ENCODE results near the gene BTK. TPM values are rescaled to one million over a fixed set of nuclear protein-coding genes. Genes with fewer than 3 reads are reported as not detected.
A peak's percentile ranks its signal among the peaks of the same experiment; 100 is the strongest.

Gene BTK
- total and polyA plus RNA-seq, 9 of the 15 experiments (the other 6 are each of a cell fraction or from before 2014, with no cell fraction given) = 14.9 to 93.4 (median 65.2) TPM

DNA sequence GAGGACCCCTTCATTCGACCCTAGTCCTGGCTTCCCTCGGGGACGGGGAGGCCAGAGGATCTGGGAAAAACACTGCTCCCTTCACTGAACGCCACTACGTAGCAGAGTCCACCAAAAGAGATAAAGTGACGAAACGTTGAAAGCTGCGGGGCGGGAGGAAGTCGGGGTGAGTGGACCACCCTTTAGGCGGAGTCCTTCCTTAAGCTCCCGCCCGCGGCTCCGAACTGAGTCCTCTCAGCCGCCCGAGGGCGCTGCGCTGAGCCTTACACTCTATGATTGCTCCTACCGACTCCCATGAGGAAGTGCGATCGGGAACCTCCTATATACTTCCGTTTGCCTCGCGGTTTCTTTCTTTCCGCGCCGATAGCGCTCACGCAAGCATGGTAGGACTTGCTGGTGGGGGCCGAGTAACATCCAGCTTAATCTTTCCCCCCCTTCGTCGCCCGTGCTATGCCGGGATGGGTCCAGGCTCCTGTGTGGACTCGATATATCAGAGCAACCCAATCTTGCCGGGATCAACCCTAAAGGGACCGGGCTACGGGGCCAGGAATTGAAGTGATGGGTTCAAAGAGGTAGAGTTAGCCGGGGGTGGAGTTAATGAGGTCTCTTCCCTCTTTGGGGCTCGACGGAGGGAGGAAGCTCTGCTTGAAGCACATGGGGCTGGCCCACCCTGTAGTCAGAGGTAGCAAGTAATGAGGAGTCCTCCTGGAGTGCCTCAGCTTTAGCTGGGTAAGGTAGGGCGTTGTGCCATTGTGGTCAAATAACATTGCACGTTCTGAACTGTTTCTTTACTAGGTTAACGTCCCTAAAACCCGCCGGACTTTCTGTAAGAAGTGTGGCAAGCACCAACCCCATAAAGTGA is 4.9 kb upstream of the BTK start, which contains the start of gene RPL36A (continued):
- TF ChIP-seq MEF2D (tag; conservative IDR thresholded peaks at IDR 0.05; ENCODE audit: low read depth) = 0 out of 2 replicates have a peak, but pooled peaks have one; percentile 13
- peak; percentile 17 for TF ChIP-seq MEIS2 (IDR thresholded peaks at IDR 0.05; ENCODE audit: partially characterized antibody)
- TF ChIP-seq, protein P1, sequence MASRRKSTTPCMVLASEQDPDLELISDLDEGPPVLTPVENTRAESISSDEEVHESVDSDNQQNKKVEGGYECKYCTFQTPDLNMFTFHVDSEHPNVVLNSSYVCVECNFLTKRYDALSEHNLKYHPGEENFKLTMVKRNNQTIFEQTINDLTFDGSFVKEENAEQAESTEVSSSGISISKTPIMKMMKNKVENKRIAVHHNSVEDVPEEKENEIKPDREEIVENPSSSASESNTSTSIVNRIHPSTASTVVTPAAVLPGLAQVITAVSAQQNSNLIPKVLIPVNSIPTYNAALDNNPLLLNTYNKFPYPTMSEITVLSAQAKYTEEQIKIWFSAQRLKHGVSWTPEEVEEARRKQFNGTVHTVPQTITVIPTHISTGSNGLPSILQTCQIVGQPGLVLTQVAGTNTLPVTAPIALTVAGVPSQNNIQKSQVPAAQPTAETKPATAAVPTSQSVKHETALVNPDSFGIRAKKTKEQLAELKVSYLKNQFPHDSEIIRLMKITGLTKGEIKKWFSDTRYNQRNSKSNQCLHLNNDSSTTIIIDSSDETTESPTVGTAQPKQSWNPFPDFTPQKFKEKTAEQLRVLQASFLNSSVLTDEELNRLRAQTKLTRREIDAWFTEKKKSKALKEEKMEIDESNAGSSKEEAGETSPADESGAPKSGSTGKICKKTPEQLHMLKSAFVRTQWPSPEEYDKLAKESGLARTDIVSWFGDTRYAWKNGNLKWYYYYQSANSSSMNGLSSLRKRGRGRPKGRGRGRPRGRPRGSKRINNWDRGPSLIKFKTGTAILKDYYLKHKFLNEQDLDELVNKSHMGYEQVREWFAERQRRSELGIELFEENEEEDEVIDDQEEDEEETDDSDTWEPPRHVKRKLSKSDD (conservative IDR thresholded peaks at IDR 0.05; ENCODE audit: low read length) = 0 out of 2 replicates have a peak, but pooled peaks have one; percentile 25
- peak; percentile 92 for TF ChIP-seq PML (IDR thresholded peaks at IDR 0.05; ENCODE audit: low read length)
- 0 out of 2 replicates have a peak, but pooled peaks have one; percentile 66 for TF ChIP-seq TCF7 (IDR thresholded peaks at IDR 0.05; ENCODE audit: borderline replicate concordance)
- TF ChIP-seq ADNP (tag; IDR thresholded peaks at IDR 0.05) = no peak
- peak in 1 of 2 experiments; percentile 52; a peak in 1 of 4 replicates for TF ChIP-seq ARNT (IDR thresholded peaks at IDR 0.05)
- TF ChIP-seq, protein P2, sequence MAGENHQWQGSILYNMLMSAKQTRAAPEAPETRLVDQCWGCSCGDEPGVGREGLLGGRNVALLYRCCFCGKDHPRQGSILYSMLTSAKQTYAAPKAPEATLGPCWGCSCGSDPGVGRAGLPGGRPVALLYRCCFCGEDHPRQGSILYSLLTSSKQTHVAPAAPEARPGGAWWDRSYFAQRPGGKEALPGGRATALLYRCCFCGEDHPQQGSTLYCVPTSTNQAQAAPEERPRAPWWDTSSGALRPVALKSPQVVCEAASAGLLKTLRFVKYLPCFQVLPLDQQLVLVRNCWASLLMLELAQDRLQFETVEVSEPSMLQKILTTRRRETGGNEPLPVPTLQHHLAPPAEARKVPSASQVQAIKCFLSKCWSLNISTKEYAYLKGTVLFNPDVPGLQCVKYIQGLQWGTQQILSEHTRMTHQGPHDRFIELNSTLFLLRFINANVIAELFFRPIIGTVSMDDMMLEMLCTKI (IDR thresholded peaks at IDR 0.05; ENCODE audit: partially characterized antibody) = no peak
- TF ChIP-seq KDM4B (IDR thresholded peaks at IDR 0.05; ENCODE audit: borderline replicate concordance in 2 of 2, low read depth in 1 of 2) = peak in 1 of 2 experiments; percentile 40; a peak in 1 of 4 replicates
- TF ChIP-seq BRD9 (IDR thresholded peaks at IDR 0.05; ENCODE audit: low read depth, partially characterized antibody) = peak; percentile 92
- no peak for TF ChIP-seq RHOXF2B (CRISPR knock-in tag; conservative IDR thresholded peaks at IDR 0.05)
- TF ChIP-seq, protein P3, sequence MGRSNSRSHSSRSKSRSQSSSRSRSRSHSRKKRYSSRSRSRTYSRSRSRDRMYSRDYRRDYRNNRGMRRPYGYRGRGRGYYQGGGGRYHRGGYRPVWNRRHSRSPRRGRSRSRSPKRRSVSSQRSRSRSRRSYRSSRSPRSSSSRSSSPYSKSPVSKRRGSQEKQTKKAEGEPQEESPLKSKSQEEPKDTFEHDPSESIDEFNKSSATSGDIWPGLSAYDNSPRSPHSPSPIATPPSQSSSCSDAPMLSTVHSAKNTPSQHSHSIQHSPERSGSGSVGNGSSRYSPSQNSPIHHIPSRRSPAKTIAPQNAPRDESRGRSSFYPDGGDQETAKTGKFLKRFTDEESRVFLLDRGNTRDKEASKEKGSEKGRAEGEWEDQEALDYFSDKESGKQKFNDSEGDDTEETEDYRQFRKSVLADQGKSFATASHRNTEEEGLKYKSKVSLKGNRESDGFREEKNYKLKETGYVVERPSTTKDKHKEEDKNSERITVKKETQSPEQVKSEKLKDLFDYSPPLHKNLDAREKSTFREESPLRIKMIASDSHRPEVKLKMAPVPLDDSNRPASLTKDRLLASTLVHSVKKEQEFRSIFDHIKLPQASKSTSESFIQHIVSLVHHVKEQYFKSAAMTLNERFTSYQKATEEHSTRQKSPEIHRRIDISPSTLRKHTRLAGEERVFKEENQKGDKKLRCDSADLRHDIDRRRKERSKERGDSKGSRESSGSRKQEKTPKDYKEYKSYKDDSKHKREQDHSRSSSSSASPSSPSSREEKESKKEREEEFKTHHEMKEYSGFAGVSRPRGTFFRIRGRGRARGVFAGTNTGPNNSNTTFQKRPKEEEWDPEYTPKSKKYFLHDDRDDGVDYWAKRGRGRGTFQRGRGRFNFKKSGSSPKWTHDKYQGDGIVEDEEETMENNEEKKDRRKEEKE (IDR thresholded peaks at IDR 0.05; ENCODE audit: borderline replicate concordance in 1 of 2, control insufficient read depth in 1 of 2, low read depth in 2 of 2, low read length in 1 of 2) = peak in 1 of 2 experiments; percentile 81; a peak in 1 of 4 replicates
